AG04449 (cell line): Measurements from ENCODE around the gene HIPK2.

ENCODE experiments used
- CTCF ChIA-PET: fragments of 350-600 bp; formaldehyde crosslinking; extraction: SDS; loops from one replicate; lab custom pipeline; 2021; ENCODE audit warnings: antibody characterized with exemption; lab: Yijun Ruan, JAX
- POLR2A ChIA-PET: fragments of 400-600, 350-600 bp; formaldehyde crosslinking; extraction: SDS; loops from one replicate; lab custom pipeline; 2020; ENCODE audit warnings: antibody characterized with exemption, inconsistent platforms; lab: Yijun Ruan, JAX
- DNase-seq: peaks from one replicate; pipeline ENCODE4 v3.0.0-alpha.2; 2010; ENCODE audit warnings: low read depth, low spot score
- H3K4me3 ChIP-seq: 2 replicates; pipeline ENCODE4 v1.5.1; 2011; ENCODE audit warnings: low read depth, mild to moderate bottlenecking, control low read depth, low read length
- TF ChIP-seq, protein P1 (sequence below): IDR thresholded peaks from one replicate; pipeline ENCODE4 v1.5.1; 2011; ENCODE audit warnings: mild to moderate bottlenecking, moderate library complexity, low read length, control low read depth, inconsistent platforms; ENCODE audit not compliant: insufficient read depth; ENCODE audit errors: missing control alignments

HIPK2 gene

DNA sequence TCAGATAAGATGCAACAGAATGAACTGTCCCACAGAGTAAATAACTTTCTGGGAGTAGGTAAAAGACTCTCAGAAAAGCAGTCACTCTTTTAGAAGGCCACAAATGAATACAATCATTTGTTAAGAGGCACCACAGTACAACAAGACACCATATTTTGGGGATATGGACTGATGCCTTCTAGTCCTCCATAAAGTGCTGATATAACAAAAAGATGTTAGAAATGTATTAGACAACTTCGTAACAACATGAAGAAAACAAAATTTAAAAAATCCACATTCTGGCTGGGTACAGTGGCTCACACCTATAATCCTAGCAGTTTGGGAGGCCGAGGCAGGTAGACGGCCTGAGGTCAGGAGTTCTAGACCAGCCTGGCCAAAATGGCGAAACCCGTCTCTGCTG lies 111.3 kb downstream of the HIPK2 start:
- ChIA-PET POLR2A (no interaction called here), CTCF (interaction anchor here (1.6 to 8.6 kb wide), 2 partner anchors 20 to 337 kb away, joined by 3 to 72 read pairs; no protein-coding TSS in a partner anchor)
- DNase-seq = no peak
- TF ChIP-seq, protein P1, sequence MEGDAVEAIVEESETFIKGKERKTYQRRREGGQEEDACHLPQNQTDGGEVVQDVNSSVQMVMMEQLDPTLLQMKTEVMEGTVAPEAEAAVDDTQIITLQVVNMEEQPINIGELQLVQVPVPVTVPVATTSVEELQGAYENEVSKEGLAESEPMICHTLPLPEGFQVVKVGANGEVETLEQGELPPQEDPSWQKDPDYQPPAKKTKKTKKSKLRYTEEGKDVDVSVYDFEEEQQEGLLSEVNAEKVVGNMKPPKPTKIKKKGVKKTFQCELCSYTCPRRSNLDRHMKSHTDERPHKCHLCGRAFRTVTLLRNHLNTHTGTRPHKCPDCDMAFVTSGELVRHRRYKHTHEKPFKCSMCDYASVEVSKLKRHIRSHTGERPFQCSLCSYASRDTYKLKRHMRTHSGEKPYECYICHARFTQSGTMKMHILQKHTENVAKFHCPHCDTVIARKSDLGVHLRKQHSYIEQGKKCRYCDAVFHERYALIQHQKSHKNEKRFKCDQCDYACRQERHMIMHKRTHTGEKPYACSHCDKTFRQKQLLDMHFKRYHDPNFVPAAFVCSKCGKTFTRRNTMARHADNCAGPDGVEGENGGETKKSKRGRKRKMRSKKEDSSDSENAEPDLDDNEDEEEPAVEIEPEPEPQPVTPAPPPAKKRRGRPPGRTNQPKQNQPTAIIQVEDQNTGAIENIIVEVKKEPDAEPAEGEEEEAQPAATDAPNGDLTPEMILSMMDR = no peak
- no peak overlapping the region for H3K4me3 ChIP-seq

DNA sequence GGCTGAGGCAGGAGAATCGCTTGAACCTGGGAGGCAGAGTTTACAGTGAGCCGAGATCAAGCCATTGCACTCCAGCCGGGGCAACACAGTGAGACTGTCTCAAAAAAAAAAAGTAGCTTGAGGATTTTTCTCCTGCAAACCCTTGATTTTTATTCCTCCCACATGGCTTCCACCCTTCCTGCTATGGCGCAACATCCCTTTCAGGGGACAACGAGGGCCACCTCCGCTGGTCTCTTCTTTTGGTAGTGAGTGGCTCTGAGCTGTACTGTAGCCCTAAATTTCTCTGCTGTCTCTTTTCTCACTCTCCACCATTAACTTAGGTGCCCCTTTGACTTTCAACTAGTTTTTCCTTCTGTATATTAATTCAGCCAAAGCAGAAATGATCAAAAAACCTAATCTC lies 113.4 kb downstream of the HIPK2 start:
- TF ChIP-seq, protein P1 = no peak
- ChIA-PET CTCF (interaction anchor here (1.0 to 8.6 kb wide), 7 partner anchors 10 to 45 kb away, joined by 3 to 72 read pairs (median 4); no protein-coding TSS in a partner anchor), POLR2A (no interaction called here)
- H3K4me3 ChIP-seq = no peak overlapping the region
- no peak for DNase-seq

DNA sequence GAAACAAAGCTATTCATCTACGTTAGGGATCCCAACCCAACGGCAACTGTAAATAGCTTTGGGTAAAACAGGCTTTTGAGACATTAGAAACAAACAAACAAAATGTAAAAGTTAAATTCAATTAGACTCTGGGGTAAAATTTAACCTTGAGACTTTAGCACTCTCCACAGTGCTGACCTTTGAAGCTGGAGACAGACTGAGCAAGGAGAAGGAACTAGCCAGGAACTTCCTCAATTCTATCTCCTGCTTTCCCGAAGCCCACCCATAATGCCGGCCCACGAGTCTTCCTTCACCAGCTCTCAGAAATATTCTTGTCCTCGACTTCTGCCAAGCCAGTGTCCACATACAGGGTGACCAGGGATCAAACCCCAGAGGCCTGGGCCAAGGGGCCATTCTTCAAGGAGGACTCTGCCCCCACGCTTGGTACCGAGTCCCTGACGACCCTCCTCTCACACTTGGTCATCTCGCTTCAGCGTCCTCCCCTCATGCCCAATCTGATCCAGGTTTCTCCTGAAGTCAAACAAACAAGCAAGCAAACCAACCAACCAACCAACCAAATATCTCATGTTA lies 114.1 kb downstream of the HIPK2 start:
- H3K4me3 ChIP-seq = no peak overlapping the region
- TF ChIP-seq, protein P1 = no peak
- DNase-seq = no peak
- POLR2A ChIA-PET = no interaction called here
- CTCF ChIA-PET = interaction anchor here (1.1 to 8.6 kb wide), 5 partner anchors 11 to 45 kb away, joined by 3 to 72 read pairs (median 4); no protein-coding TSS in a partner anchor

DNA sequence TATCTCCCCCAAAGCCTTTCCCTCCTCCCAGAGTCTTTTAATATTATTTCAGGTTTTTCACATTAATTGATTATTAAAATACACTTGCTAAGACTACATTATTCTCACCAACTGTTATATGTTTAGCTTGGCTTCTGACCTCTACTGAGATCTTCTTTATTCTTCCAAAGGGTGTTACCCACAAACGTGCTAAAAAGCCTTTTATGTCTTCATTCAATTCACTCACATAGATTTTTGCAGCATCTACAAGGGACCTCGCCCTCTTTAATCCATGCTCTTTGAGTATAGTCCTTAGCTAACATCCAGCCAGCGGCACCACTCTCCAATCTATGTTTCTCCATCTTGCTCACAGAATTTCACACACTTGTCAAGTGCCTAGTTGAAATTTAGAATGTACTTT lies 115.9 kb downstream of the HIPK2 start:
- DNase-seq = no peak
- H3K4me3 ChIP-seq = no peak overlapping the region
- TF ChIP-seq, protein P1 = no peak
- ChIA-PET POLR2A (no interaction called here), CTCF (interaction anchor here (1.4 to 1.6 kb wide), 3 partner anchors 15 to 344 kb away, joined by 3 to 7 read pairs (median 3); no protein-coding TSS in a partner anchor)

DNA sequence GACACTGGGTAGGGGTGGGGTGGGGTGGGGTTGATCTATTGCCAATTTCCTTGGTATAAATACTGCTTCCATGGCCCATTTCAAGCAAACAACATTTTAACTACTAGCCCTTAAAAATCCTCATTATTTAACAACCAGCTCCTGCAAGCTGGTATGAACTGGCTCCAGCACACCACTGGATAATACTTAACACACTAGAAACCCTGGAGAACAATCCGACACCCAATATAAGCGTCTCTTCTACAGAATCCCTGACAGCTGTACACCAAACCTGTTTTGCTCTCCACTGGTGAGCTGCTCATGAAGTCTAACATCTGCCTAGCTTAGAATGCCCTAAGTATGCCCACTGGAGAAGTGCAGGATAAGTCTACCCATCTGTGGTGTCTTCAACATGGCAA lies 116.8 kb downstream of the HIPK2 start:
- CTCF ChIA-PET = interaction anchor here (1.4 to 1.6 kb wide), 3 partner anchors 14 to 345 kb away, joined by 3 to 7 read pairs (median 3); no protein-coding TSS in a partner anchor
- POLR2A ChIA-PET = no interaction called here

More for the DNA sequence above, 116.8 kb downstream of the HIPK2 start:
- no peak overlapping the region for H3K4me3 ChIP-seq
- DNase-seq = no peak
- TF ChIP-seq, protein P1 = no peak
